ENCODE measurements around the gene GRIK4. TPM values are rescaled to one million over a fixed set of nuclear protein-coding genes. Genes with fewer than 3 reads are reported as not detected.

Gene GRIK4
- total RNA-seq, 2 experiments from 2014 or later = not detected

GRCh38 chr11:120827198-120827597, 315.6 kb downstream of the GRIK4 start:
- no peak overlapping the region for H3K27ac Mint-ChIP-seq
- DNase-seq = no peak
- ChIA-PET CTCF (no interaction called here), POLR2A (no interaction called here)
- no peaks in the 10 kb centered on the region for H3K9me3 Mint-ChIP-seq
- no peak overlapping the region for H3K4me3 Mint-ChIP-seq
- H3K36me3 Mint-ChIP-seq (ENCODE audit: low read depth) = no peaks in the 10 kb centered on the region
- no peaks in the 10 kb centered on the region for H3K4me1 Mint-ChIP-seq (ENCODE audit: low read depth)
- H3K27me3 Mint-ChIP-seq = peaks cover 2% of the 10 kb centered on the region
- no peak for ATAC-seq
- no peak for TF ChIP-seq CTCF (IDR thresholded peaks at IDR 0.05)
- intact Hi-C loops (cut with micrococcal nuclease) = no loop called here

- H3K27me3 Mint-ChIP-seq = peaks cover 4% of the 10 kb centered on the region
- DNase-seq (no peak), ATAC-seq (no peak)
- intact Hi-C loops (cut with micrococcal nuclease) = no loop called here
- no peaks in the 10 kb centered on the region for H3K4me1 Mint-ChIP-seq (ENCODE audit: low read depth)
- POLR2A ChIA-PET = no interaction called here
- CTCF ChIA-PET = no interaction called here
- no peaks in the 10 kb centered on the region for H3K36me3 Mint-ChIP-seq (ENCODE audit: low read depth)
- H3K27ac Mint-ChIP-seq = no peak overlapping the region
- H3K9me3 Mint-ChIP-seq = no peaks in the 10 kb centered on the region
- H3K4me3 Mint-ChIP-seq = no peak overlapping the region
- TF ChIP-seq CTCF (IDR thresholded peaks at IDR 0.05) = no peak
Observed at GRCh38 chr11:120827820-120828219, 316.3 kb downstream of the GRIK4 start.

GRCh38 chr11:120828847-120829246, 317.3 kb downstream of the GRIK4 start:
- POLR2A ChIA-PET = no interaction called here
- H3K4me1 Mint-ChIP-seq (ENCODE audit: low read depth) = no peaks in the 10 kb centered on the region
- CTCF ChIA-PET = no interaction called here
- intact Hi-C loops (cut with micrococcal nuclease) = no loop called here
- TF ChIP-seq CTCF (IDR thresholded peaks at IDR 0.05) = no peak
- H3K9me3 Mint-ChIP-seq = no peaks in the 10 kb centered on the region
- H3K4me3 Mint-ChIP-seq = no peak overlapping the region
- no peak overlapping the region for H3K27ac Mint-ChIP-seq
- no peak for ATAC-seq
- no peaks in the 10 kb centered on the region for H3K36me3 Mint-ChIP-seq (ENCODE audit: low read depth)
- H3K27me3 Mint-ChIP-seq = peaks cover 4% of the 10 kb centered on the region
- no peak for DNase-seq

GRCh38 chr11:120830085-120830620, 318.6 kb downstream of the GRIK4 start:
- no peak for ATAC-seq
- no peak for TF ChIP-seq CTCF (IDR thresholded peaks at IDR 0.05)
- ChIA-PET CTCF (no interaction called here), POLR2A (no interaction called here)
- no peak for DNase-seq
- H3K36me3 Mint-ChIP-seq (ENCODE audit: low read depth) = no peaks in the 10 kb centered on the region
- no peak overlapping the region for H3K4me3 Mint-ChIP-seq
- intact Hi-C loops (cut with micrococcal nuclease) = no loop called here
- H3K27ac Mint-ChIP-seq = no peak overlapping the region
- no peaks in the 10 kb centered on the region for H3K9me3 Mint-ChIP-seq
- peaks cover 4% of the 10 kb centered on the region for H3K27me3 Mint-ChIP-seq
- no peaks in the 10 kb centered on the region for H3K4me1 Mint-ChIP-seq (ENCODE audit: low read depth)

GRCh38 chr11:120832481-120833238, 321.1 kb downstream of the GRIK4 start:
- Mint-ChIP-seq H3K9me3 (no peaks in the 10 kb centered on the region), H3K27me3 (peaks cover 7% of the 10 kb centered on the region), H3K27ac (no peak overlapping the region), H3K36me3 (ENCODE audit: low read depth) (no peaks in the 10 kb centered on the region), H3K4me3 (no peak overlapping the region), H3K4me1 (ENCODE audit: low read depth) (peaks cover 8% of the 10 kb centered on the region)
- CTCF ChIA-PET = no interaction called here
- POLR2A ChIA-PET = no interaction called here
- TF ChIP-seq CTCF (IDR thresholded peaks at IDR 0.05) = no peak
- ATAC-seq (no peak), DNase-seq (no peak)
- intact Hi-C loops (cut with micrococcal nuclease) = no loop called here
